ENCODE measurements around the gene CPLANE1.

- TF ChIP-seq MYC (IDR thresholded peaks at IDR 0.05; ENCODE audit: low read depth, low read length) (no peak), CTCF (IDR thresholded peaks at IDR 0.05; ENCODE audit: extremely low read depth in 1 of 2, insufficient read depth in 1 of 2, low read depth in 1 of 2, low read length in 2 of 2) (no peak), POLR2A (IDR thresholded peaks at IDR 0.05; ENCODE audit: low read depth, low read length) (no peak), EZH2 (IDR thresholded peaks at IDR 0.05; ENCODE audit: borderline replicate concordance, low read depth, low read length, severe bottlenecking) (no peak), MAX (IDR thresholded peaks at IDR 0.05; ENCODE audit: insufficient read depth, insufficient read length) (no peak), POLR2AphosphoS5 (IDR thresholded peaks at IDR 0.05; ENCODE audit: insufficient read depth, low read depth, low read length) (no peak), JUN (IDR thresholded peaks at IDR 0.05; ENCODE audit: borderline replicate concordance, insufficient read depth, insufficient read length, low read depth) (no peak), GATA2 (IDR thresholded peaks at IDR 0.05; ENCODE audit: insufficient read depth, insufficient read length, low read depth, low read length) (no peak)
These were observed 26.3 kb upstream of the CPLANE1 start for GRCh38 chr5:37275511-37275910.
